A549 (cell line): ENCODE results near the gene MAD1L1. TPM values are rescaled to one million over a fixed set of nuclear protein-coding genes. Genes with fewer than 3 reads are reported as not detected.

Source experiments
- ATAC-seq, 2 experiments: fragments of 200-7000 bp in 1 of 2; fragments of >200 bp in 1 of 2; cut with Nextera tagmentation in 1 of 2; cut with Tn5 transposase in 1 of 2; 3 replicates each; pipeline versions ENCODE4 v1.8.0 to v1.9.1; 2018 to 2020; ENCODE audit warnings: mild to moderate bottlenecking in 1 of 2, moderate library complexity in 1 of 2
- CTCF ChIA-PET: fragments of 300-600 bp; sonication (Branson Sonifier 250); formaldehyde crosslinking; extraction: SDS; loops from one replicate; lab custom pipeline; 2021; ENCODE audit warnings: antibody characterized with exemption, inconsistent platforms; lab: Yijun Ruan, JAX
- POLR2A ChIA-PET: fragments of 350-600 bp; formaldehyde crosslinking; extraction: SDS; loops from one replicate; lab custom pipeline; 2021; ENCODE audit warnings: antibody characterized with exemption, inconsistent platforms; lab: Yijun Ruan, JAX
- DNase-seq, 2 experiments: peaks; one replicate each; pipeline versions ENCODE4 v3.0.0 to v3.0.0-alpha.2; 2011 to 2016; ENCODE audit warnings: low read depth in 1 of 2, low spot score in 1 of 2
- FAIRE-seq: peaks from 2 replicates; lab custom pipeline; 2011; peaks lifted over from hg19 to GRCh38; lab: Jason Lieb, UNC
- H3K27ac ChIP-seq, 2 experiments: fragments of >200 bp; sonication (Bioruptor Twin); formaldehyde crosslinking; 3 replicates each; pipeline ENCODE4 v1.5.1; 2016 to 2017
- H3K4me1 ChIP-seq: fragments of >200 bp; sonication (Bioruptor Twin); formaldehyde crosslinking; 3 replicates; pipeline ENCODE4 v1.6.1; 2016
- H3K4me2 ChIP-seq: fragments of >200 bp; sonication (Bioruptor Twin); formaldehyde crosslinking; 3 replicates; pipeline ENCODE4 v1.6.1; 2016
- H3K4me3 ChIP-seq: fragments of >200 bp; sonication (Bioruptor Twin); formaldehyde crosslinking; 3 replicates; pipeline ENCODE4 v1.5.1; 2016
- H3K9me3 ChIP-seq: fragments of >200 bp; sonication (Bioruptor Twin); formaldehyde crosslinking; 3 replicates; pipeline ENCODE4 v1.6.1; 2016
- BCL3 ChIP-seq: fragments of >200 bp; sonication (Bioruptor Twin); formaldehyde crosslinking; IDR thresholded peaks from 3 replicates; pipeline ENCODE4 v1.6.1; 2016
- CBX8 ChIP-seq: fragments of 200-600 bp; sonication (generic); IDR thresholded peaks from 2 replicates; pipeline ENCODE4 v1.6.1; 2016
- CHD2 ChIP-seq: fragments of 150-350 bp; IDR thresholded peaks from 2 replicates; pipeline ENCODE4 v1.6.1; 2014; ENCODE audit warnings: low read length; ENCODE audit not compliant: partially characterized antibody
- CHD4 ChIP-seq: fragments of 200-600 bp; sonication (generic); IDR thresholded peaks from 2 replicates; pipeline ENCODE4 v1.6.1; 2016; ENCODE audit warnings: antibody characterized with exemption, mild to moderate bottlenecking, borderline replicate concordance
- CTCF ChIP-seq: fragments of >200 bp; sonication (Bioruptor Twin); formaldehyde crosslinking; IDR thresholded peaks from 3 replicates; pipeline ENCODE4 v1.5.1; 2016
- EHF ChIP-seq: fragments of 250-450 bp; sonication (Bioruptor Pico); IDR thresholded peaks from 2 replicates; pipeline ENCODE4 v1.5.0; 2020; ENCODE audit warnings: mild to moderate bottlenecking
- EP300 ChIP-seq, 2 experiments: fragments of >200 bp; sonication (Bioruptor Twin); formaldehyde crosslinking; IDR thresholded peaks; 2 replicates in 1 of 2; 3 replicates in 1 of 2; pipeline ENCODE4 v1.6.1; 2016 to 2017
- HDAC2 ChIP-seq: fragments of 200-600 bp; sonication (generic); IDR thresholded peaks from 2 replicates; pipeline ENCODE4 v1.6.1; 2016
- HMGXB4 ChIP-seq: fragments of 250-450 bp; sonication (Bioruptor Pico); IDR thresholded peaks from 2 replicates; pipeline ENCODE4 v1.5.0; 2021; ENCODE audit warnings: mild to moderate bottlenecking, moderate library complexity, borderline replicate concordance
- HOXB13 ChIP-seq: fragments of 250-450 bp; sonication (Bioruptor Pico); IDR thresholded peaks from 2 replicates; pipeline ENCODE4 v1.5.0; 2020; ENCODE audit warnings: low read depth, mild to moderate bottlenecking, moderate library complexity
- JUNB ChIP-seq: fragments of >200 bp; sonication (Bioruptor Twin); formaldehyde crosslinking; IDR thresholded peaks from 2 replicates; pipeline ENCODE4 v1.6.1; 2016
- MAZ ChIP-seq: fragments of 150-350 bp; IDR thresholded peaks from 2 replicates; pipeline ENCODE4 v1.6.1; 2014; ENCODE audit warnings: antibody characterized with exemption, low read depth, low read length, borderline replicate concordance
- NFE2L2 ChIP-seq: fragments of 150-350 bp; conservative IDR thresholded peaks from 2 replicates; pipeline ENCODE4 v1.6.1; 2014; ENCODE audit warnings: low read length
- POLR2A ChIP-seq: IDR thresholded peaks from 2 replicates; pipeline ENCODE4 v1.6.1; 2012; ENCODE audit warnings: mild to moderate bottlenecking, low read length
- RARB ChIP-seq: fragments of 250-450 bp; sonication (Bioruptor Pico); IDR thresholded peaks from 2 replicates; pipeline ENCODE4 v1.8.0; 2021; ENCODE audit warnings: mild to moderate bottlenecking, moderate library complexity
- REST ChIP-seq: fragments of 200-600 bp; sonication (generic); IDR thresholded peaks from 2 replicates; pipeline ENCODE4 v1.6.1; 2016; ENCODE audit warnings: antibody characterized with exemption, mild to moderate bottlenecking, moderate library complexity
- SREBF2 ChIP-seq: fragments of 450-650 bp; IDR thresholded peaks from 2 replicates; pipeline ENCODE4 v1.6.1; 2014; ENCODE audit warnings: mild to moderate bottlenecking, moderate library complexity
- WGBS: methylation state at CpG from one replicate; pipeline ENCODE4 v1.1.6; 2017; ENCODE audit errors: missing lambda C conversion rate; 5-methylcytosine and 5-hydroxymethylcytosine counted together
- polyA plus RNA-seq, 4 experiments: library from polyadenylated mRNA; depleted of rRNA in 3 of 4; stranded (reverse); fragments of >200 nt; fragmentation: RNase III in 1 of 4; extraction: RNeasy Plus Mini Kit Qiagen cat#74134 plus additional on column Dnase treatment in 1 of 4; gene quantifications; 2 replicates in 3 of 4; 3 replicates in 1 of 4; pipeline ENCODE4 v1.2.3, GENCODE V29; 2011 to 2017
- TF ChIP-seq, protein P1 (sequence below): fragments of 450-650 bp; IDR thresholded peaks from 2 replicates; pipeline ENCODE4 v1.6.1; 2014; ENCODE audit warnings: antibody characterized with exemption
- TF ChIP-seq, protein P2 (sequence below): fragments of 150-350 bp; IDR thresholded peaks from 2 replicates; pipeline ENCODE4 v1.6.1; 2014; ENCODE audit warnings: low read depth, mild to moderate bottlenecking, low read length
- TF ChIP-seq, protein P3 (sequence below): fragments of 250-450 bp; sonication (Bioruptor Pico); IDR thresholded peaks from 2 replicates; pipeline ENCODE4 v1.5.0; 2020; ENCODE audit warnings: low read depth, mild to moderate bottlenecking, moderate library complexity

The MAD1L1 gene
- polyA plus RNA-seq, 2 of the 4 experiments (the other 2 are of a cell fraction): 13.6 to 16.6 TPM

DNA sequence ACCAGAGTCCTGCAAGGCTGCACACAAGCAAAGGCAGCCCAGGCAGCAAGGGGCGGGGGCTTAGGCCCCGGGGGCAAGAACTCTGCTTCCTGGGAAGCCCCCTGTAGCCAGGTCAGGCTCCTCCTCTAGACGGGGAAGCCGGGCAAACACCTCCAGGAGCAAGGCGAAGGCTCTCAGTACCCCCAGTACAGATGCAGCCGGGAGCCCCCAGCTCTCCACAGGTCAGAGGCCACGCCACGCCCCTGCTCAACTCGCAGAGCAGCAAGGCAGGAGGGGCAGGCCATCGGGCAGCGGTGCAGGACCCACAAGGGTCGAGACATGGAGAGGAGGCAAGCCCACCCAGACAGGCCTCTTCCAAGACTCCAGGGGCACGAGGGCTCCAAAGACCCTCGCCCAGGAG, 108.8 kb downstream of the MAD1L1 start:
- Histone ChIP-seq H3K9me3 (no peaks in the 10 kb centered on the region), H3K27ac (no peak overlapping the region), H3K4me2 (no peak overlapping the region), H3K4me3 (no peak overlapping the region), H3K4me1 (no peaks in the 10 kb centered on the region)
- TF ChIP-seq BCL3 (no peak), CBX8 (no peak), REST (no peak)
- TF ChIP-seq, protein P1, sequence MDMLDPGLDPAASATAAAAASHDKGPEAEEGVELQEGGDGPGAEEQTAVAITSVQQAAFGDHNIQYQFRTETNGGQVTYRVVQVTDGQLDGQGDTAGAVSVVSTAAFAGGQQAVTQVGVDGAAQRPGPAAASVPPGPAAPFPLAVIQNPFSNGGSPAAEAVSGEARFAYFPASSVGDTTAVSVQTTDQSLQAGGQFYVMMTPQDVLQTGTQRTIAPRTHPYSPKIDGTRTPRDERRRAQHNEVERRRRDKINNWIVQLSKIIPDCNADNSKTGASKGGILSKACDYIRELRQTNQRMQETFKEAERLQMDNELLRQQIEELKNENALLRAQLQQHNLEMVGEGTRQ: no peak
- POLR2A ChIA-PET: no interaction called here
- WGBS: 93% methylated on average over 8 of the region's 14 CpGs
- DNase-seq (no peak), FAIRE-seq (no peak), ATAC-seq (no peak)
- CTCF ChIA-PET: interaction anchor here (1.0 kb wide), 1 partner anchor 36 kb away, joined by 3 read pairs; no protein-coding TSS in a partner anchor

DNA sequence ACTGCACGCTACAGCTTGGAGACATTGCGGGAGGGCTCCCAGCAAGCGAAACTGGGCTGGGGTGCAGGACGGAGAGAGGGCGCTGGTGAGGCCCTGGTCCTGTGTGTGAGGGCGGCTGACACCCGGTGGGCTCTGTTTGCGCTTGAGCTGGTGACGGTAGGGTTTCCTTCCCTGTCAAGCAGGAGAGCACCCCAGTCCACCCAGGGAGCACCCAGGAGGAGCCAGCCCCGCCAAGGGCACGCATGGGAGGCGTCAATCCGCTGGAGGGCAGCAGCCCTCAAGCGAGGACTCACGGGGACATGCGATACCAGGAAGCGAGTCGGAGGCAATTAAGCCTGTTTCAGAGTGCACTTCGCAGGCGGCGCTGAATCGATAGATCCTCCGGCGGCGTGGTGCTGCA, 109.4 kb downstream of the MAD1L1 start:
- no peak for DNase-seq
- FAIRE-seq: no peak
- 94% methylated on average over 25 of the region's 25 CpGs for WGBS
- CTCF ChIA-PET: interaction anchor here (1.0 kb wide), 1 partner anchor 36 kb away, joined by 3 read pairs; no protein-coding TSS in a partner anchor
- no peaks in the 10 kb centered on the region for H3K4me1 ChIP-seq
- H3K27ac ChIP-seq: no peak overlapping the region
- H3K9me3 ChIP-seq: no peaks in the 10 kb centered on the region
- no peak for TF ChIP-seq CTCF
- no peak for TF ChIP-seq HMGXB4 (CRISPR knock-in tag)
- no peak for TF ChIP-seq POLR2A
- no peak for TF ChIP-seq BCL3
- no peak for TF ChIP-seq MAZ
- no peak for TF ChIP-seq EHF (CRISPR knock-in tag)
- no peak for TF ChIP-seq CHD2
- TF ChIP-seq CHD4: no peak
- no peak for TF ChIP-seq JUNB
- no peak for TF ChIP-seq EP300 (IDR thresholded peaks at IDR 0.05)
- no peak for TF ChIP-seq HOXB13 (CRISPR knock-in tag)
- TF ChIP-seq, protein P2, sequence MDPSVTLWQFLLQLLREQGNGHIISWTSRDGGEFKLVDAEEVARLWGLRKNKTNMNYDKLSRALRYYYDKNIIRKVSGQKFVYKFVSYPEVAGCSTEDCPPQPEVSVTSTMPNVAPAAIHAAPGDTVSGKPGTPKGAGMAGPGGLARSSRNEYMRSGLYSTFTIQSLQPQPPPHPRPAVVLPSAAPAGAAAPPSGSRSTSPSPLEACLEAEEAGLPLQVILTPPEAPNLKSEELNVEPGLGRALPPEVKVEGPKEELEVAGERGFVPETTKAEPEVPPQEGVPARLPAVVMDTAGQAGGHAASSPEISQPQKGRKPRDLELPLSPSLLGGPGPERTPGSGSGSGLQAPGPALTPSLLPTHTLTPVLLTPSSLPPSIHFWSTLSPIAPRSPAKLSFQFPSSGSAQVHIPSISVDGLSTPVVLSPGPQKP: no peak
- TF ChIP-seq, protein P3, sequence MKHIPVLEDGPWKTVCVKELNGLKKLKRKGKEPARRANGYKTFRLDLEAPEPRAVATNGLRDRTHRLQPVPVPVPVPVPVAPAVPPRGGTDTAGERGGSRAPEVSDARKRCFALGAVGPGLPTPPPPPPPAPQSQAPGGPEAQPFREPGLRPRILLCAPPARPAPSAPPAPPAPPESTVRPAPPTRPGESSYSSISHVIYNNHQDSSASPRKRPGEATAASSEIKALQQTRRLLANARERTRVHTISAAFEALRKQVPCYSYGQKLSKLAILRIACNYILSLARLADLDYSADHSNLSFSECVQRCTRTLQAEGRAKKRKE (CRISPR knock-in tag): no peak
- no peak for TF ChIP-seq NFE2L2
- TF ChIP-seq RARB (CRISPR knock-in tag): no peak
- no peak for TF ChIP-seq HDAC2
- TF ChIP-seq SREBF2: no peak
- TF ChIP-seq, all 56 proteins: peak for 0
- no peak for ATAC-seq
- Histone ChIP-seq H3K4me3 (no peak overlapping the region), H3K4me2 (no peak overlapping the region)
- POLR2A ChIA-PET: no interaction called here
